ENCODE results near the gene DOK6.

DOK6 gene

DNA sequence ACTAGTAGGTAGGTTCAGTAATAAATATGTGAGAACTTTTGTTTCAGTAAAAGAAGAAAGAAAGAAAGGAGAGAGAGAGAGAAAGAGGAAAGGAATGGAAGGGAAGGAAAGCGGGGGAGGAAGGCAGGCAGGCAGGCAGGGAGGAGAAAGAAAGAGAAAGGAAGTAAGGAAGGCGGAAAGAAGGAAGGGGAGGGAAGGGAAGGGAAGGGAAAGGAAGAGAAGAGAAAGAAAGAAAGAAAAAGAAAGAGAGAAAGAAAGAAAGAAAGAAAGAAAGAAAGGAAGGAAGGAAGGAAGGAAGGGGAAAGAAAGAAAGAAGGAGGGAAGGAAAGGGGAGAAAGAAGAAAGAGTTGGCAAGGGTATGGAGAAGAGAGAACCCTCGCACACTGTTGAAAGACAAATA lies 479.4 kb downstream of the DOK6 start:
- DNase-seq = no peak

- no peak for DNase-seq
Measured at GRCh38 chr18:69882965-69883668, 482.4 kb downstream of the DOK6 start.

DNA sequence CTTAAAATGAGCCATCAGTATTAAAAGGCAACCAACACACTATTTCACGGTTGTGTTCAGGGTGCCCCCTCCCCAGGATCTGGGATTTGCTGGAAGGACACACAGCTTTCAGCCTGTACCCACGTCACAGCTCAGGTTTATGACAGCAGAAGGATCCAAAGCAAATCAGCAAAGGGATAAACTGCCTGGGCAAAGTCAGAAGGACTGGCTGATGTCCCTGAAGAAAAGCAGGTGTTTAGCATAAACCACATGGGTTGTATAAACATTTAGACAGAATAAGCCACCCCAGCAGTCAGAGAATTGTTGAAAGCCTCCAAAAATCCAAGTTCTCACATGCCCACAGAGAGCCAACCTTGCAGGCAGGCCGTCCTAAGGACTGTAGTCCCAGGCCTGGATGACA lies 483.1 kb downstream of the DOK6 start:
- no peak for DNase-seq

- no peak for DNase-seq
Measured at GRCh38 chr18:69885355-69885754, 484.7 kb downstream of the DOK6 start.

DNA sequence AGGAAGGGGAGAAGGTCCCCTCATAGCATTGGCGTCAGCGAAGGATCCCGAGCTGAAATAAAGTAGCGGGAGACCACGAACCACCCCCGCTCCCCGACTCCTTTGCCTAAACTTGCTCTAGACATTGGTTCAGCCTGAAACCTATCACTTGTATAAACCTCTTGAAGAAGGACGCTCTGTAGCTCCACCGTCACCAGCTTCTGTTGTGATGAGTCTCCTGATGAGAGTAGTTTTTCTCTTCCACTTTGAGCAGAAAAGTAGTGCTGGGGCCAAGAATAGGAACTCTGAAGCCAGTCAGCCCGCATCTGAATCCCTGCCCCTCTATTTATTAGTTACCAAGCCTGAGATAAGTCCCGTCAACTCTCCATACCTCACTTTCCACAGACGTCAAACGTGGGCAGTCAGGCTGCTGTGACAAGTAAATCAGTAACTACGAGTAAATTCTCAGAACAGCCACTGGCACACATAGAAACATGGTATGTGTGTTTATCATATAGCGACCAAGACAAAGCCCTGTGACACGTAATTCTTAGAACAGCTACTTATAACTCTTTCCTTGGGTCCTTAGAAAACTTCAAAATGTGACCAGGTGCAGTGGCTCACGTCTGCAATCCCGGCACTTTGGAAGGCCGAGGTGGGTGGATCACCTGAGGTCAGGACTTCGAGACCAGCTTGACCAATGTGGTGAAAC lies 485.3 kb downstream of the DOK6 start:
- no peak for DNase-seq

GRCh38 chr18:69887256-69887655 lies 486.6 kb downstream of the DOK6 start:
- DNase-seq = no peak

DNA sequence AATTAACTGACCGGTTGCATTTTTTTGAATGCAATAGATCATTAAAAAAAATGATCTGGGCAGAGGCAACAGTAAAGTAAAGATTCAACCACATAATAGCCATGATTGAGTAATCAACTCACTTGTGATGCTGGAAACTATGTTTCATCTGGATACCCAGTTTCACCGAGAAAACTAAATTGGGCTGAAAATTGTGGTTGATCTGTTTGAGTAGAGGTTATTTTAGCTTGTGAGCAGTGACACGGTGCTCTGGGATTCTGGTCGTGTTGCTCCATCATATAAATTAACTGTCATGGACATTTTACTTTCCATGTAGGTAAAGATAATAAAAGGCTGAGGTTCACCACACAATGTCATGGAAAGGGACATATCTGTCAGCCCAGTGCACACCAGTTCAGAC lies 488.3 kb downstream of the DOK6 start:
- DNase-seq = no peak

DNA sequence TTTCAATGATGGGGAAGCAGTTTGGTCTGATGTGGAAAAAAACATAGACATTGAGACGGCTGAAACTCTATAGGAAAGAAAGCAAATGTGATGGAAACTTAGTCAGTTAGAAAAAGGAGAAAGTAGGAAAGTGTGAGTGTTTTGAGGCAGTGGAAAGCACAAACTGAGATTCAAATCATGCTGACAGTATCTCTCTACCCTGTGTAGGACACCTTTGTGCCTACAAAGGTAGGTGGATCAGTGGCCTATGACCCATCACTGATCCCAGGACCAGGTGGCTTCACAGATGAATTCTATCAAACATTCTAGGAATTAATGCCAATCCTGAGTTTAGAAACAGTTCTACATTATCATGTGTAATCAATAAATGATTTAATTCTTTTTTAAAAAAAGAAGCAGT lies 489.9 kb downstream of the DOK6 start:
- DNase-seq = no peak

- no peak for DNase-seq
Measured at GRCh38 chr18:69894467-69894866, 493.8 kb downstream of the DOK6 start.

DNA sequence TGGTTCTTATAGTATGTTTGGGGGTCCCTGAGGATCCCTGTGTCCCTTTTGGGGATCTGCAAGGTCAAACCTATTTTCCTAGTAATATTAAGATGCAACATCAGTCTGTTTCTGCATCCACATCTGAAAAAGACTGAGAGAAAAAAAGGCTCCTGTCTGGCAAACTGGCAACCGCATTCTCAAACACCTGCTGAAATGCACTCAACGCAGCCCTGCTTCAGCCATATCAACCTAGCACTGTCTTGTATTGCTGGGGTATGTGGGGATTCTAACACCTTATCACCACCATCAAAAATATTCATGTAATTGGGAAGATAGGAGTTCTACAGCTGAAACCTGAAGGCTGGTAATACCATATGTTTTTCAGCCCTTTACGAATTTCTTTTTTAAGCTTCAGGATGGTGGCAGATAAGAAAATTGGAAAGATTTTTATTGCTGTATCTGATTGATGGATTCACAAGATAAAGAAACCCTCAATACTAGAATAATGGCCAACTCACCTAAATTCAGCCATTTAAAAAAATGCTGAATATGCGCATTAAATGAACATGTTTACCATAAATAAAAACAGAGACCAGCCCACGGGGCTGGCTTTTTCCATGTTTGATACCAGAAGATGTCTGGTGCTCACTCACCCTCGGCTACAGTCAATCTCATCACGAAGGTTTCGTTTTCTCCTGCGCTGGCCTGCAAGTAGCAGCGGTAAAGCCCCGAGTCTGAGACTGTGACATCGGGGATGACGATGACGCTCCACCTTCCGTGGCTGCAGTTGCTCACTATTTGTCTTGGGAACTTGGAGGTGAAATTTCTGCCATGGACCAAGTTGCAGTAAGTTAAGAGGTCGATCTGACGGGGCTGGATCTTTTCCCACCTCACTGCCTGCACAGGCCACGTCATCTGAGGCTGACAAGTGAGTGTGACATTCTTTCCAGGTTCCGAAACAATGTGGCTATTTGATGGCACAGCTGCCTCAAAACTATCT lies 494.7 kb downstream of the DOK6 start:
- no peak for DNase-seq

- DNase-seq = peak in 2 of 3 donors; percentile 4 to 22
Measured at GRCh38 chr18:69897397-69898108, 496.9 kb downstream of the DOK6 start.

DNA sequence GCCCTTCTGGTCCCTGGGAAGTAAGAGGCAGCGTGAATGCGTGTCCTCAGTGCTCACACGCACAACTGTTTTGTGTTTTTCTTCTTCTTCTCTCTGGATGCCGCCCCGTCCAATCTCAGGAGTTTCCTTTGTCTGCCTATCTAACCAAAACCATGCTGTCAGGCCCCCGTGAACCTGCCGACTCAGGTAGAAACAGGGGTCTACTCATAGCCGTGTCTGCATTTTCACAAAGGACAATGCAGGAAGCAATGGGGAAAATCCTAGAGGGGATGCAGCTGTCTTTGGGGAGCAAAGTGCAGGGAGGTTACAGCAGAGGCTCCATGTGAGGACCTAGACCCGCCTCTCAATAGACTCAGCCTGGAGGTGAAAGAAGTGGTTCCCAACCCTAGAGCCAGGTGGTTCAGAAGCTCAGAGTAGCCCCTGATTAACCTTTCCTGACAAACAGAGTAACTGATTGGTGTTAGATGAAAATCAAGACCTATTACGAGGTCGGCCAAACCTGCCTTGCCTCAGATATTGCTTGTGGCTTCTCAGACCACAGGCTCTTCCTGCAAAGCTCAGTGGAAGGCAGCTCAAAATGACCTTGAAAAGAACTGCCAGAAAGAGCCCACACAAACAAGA lies 497.7 kb downstream of the DOK6 start:
- DNase-seq = no peak

Measured in suppressor macrophage treated with lipopolysaccharide for 1 hour (primary cell).